GM21515 (cell line): ENCODE data around the gene MSX2.

Source experiments
- ATAC-seq: cut with Tn5 transposase; IDR thresholded peaks from one replicate; pipeline ENCODE4 v1.9.1; 2021; ENCODE audit not compliant: unreplicated experiment

The MSX2 gene

DNA sequence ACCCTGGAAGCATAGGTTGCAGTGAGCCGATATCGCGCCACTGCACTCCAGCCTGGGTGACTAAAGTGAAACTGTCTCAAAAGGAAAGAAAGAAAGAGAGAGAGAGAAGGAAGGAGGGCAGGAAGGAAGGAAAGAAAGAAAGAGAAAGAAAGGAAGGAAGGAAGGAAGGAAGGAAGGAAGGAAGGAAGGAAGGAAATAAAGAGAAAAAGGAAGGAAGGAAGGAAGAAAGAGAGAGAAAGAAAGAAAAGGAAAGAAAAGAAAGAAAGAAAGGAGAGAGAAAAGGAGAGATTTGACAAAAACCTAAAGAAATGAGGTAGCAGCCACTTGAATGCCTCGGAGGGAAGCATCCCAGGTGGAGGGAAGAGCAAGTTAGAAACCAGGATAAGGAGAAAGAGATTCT is 44.6 kb downstream of the MSX2 start:
- no peak for ATAC-seq

DNA sequence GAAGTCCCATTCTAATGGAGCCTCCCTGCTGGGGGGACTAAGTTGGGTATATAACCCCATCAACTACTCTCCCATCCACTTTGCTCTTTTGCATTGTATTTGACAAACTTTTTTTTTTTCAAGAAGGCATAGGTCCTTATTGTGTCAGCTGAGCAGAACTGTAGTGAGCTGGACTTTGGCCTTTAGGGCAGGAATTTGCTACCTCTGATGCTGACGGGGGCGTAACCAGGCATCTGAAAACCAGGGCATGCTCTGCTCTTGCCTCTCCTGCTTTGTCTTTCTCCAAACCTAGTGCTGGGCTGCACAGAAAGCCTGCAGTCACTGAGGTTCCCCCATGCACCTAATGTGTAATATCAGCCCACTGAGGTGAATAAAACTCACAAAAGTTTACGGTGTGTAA is 49.0 kb downstream of the MSX2 start:
- no peak for ATAC-seq

DNA sequence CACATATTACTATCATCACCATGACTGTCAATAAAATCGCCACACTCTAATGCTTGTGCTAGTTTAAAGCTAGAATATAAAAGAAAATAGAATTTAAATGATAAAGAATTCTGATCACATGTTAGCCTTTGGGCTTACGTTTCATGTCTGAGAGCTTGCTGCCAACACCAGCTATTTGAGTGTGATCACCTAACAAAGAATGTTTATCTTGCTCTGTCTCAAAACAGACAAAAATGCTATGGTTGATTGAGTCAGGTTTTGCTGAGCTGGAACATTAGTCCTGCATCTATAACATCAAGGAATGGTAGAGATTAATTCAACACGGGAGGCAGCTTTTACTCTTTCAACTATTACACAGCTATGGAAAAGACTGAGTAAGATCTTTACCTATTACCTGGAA is 50.7 kb downstream of the MSX2 start:
- ATAC-seq: no peak

DNA sequence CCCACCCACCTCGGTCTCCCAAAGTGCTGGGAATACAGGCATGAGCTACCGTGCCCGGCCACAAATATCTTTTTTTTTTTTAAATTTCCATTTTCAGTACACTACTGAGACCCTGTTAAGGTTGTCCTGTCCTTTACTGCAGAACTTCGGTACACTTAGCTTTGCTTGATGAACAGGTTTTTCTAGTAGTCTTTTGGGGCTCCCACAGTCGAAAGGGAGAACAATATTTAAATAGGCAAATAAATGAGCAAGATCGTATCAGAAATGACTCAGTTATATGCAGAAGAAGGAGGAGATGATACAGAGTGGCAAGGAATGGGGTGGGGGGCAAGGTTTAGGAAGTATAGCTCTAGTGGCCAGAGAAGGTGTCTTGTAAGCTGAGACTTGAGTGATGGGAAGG is 52.7 kb downstream of the MSX2 start:
- ATAC-seq: no peak

DNA sequence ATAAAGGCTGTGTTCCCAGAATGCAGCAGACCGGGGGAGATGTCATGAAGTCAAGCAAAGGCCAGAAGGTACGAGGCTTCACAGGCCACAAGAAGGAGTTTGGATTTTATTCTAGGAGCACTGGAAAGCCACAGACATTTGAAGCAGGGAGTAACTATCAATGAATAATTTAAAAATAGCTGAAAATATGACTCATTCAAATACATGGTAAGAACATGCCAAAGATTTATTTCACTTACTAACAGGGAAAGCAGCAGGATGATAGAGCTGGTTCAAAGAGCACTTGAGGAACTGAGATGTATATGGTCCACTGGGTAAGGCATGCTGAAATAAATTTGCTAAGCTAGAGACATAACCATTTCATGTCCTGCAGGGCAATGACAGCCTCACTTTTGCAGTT is 53.2 kb downstream of the MSX2 start:
- ATAC-seq: no peak
